Lung (tissue), 12 donors: ENCODE data around the gene GNAS-AS1. TPM values are rescaled to one million over a fixed set of nuclear protein-coding genes. Genes with fewer than 3 reads are reported as not detected.

Experiments
- ATAC-seq: fragments of 200-7000 bp; cut with Tn5 transposase; one replicate; pipeline ENCODE4 v1.9.1; 2020; ENCODE audit warnings: moderate number of reproducible peaks; ENCODE audit not compliant: insufficient read depth, low FRiP score
- DNase-seq, 3 donors: peaks; one replicate each; pipeline ENCODE4 v3.0.0-alpha.2; 2013 to 2017
- H3K27ac ChIP-seq, 2 donors: one replicate each; pipeline ENCODE4 v1.5.1; 2013; ENCODE audit warnings: mild to moderate bottlenecking in 2 of 2, moderate library complexity in 2 of 2, control low read depth in 1 of 2, inconsistent platforms in 1 of 2, low read depth in 1 of 2, low read length in 1 of 2
- H3K27me3 ChIP-seq, 3 donors: one replicate each; pipeline ENCODE4 v1.5.1; 2013; ENCODE audit warnings: low read length in 2 of 3; ENCODE audit not compliant: control insufficient read depth in 3 of 3, insufficient read depth in 3 of 3
- H3K36me3 ChIP-seq, 4 donors: one replicate each; pipeline ENCODE4 v1.5.1; 2013; ENCODE audit warnings: low read length in 4 of 4, mild to moderate bottlenecking in 1 of 4, moderate library complexity in 1 of 4; ENCODE audit not compliant: control insufficient read depth in 4 of 4, insufficient read depth in 4 of 4
- H3K4me1 ChIP-seq, 5 donors: one replicate each; pipeline ENCODE4 v1.5.1; 2013; ENCODE audit warnings: low read length in 5 of 5, mild to moderate bottlenecking in 2 of 5, moderate library complexity in 1 of 5; ENCODE audit not compliant: control insufficient read depth in 5 of 5, insufficient read depth in 5 of 5
- H3K4me3 ChIP-seq: one replicate; pipeline ENCODE4 v1.5.1; 2013; ENCODE audit warnings: mild to moderate bottlenecking, control low read depth, moderate library complexity
- H3K9ac ChIP-seq, 2 donors: one replicate each; pipeline ENCODE4 v1.5.1; 2013; ENCODE audit warnings: low read length in 2 of 2, control low read depth in 1 of 2; ENCODE audit not compliant: insufficient read depth in 1 of 2
- H3K9me3 ChIP-seq, 4 donors: one replicate each; pipeline ENCODE4 v1.5.1; 2013; ENCODE audit warnings: low read length in 3 of 4, mild to moderate bottlenecking in 1 of 4, moderate library complexity in 1 of 4; ENCODE audit not compliant: control insufficient read depth in 4 of 4, insufficient read depth in 3 of 4
- WGBS, 2 donors: extraction: QIAGEN DNeasy Blood & Tissue Kit; methylation state at CpG; one replicate each; pipeline ENCODE4 v1.1.7; 2013; 5-methylcytosine and 5-hydroxymethylcytosine counted together
- polyA plus RNA-seq, 2 donors: library from polyadenylated mRNA; stranded (reverse); fragments of 200-250 nt; gene quantifications; one replicate each; pipeline ENCODE4 v1.2.1, GENCODE V29; 2013
- total RNA-seq, 2 donors: library from RNA; depleted of rRNA in 1 of 2; stranded (reverse); fragments of >200 nt in 1 of 2; gene quantifications; one replicate each; pipeline ENCODE4 v1.2.1, GENCODE V29; 2014 to 2021
- TF ChIP-seq, protein P1 (sequence below): IDR thresholded peaks from 2 replicates; pipeline ENCODE4 v1.5.1; 2012; ENCODE audit warnings: mild to moderate bottlenecking; ENCODE audit errors: control extremely low read depth, extremely low read depth
- donor health status: control.
- donor health status: control.
- donor health status: Bipolar disorder and iron deficiency.
- donor health status: healthy.
- donor health status: DM: yes; HTN: yes; CAD: no.

Gene GNAS-AS1
- total and polyA plus RNA-seq, 4 donors = 0.07 to 1.9 (median 0.74) TPM

DNA sequence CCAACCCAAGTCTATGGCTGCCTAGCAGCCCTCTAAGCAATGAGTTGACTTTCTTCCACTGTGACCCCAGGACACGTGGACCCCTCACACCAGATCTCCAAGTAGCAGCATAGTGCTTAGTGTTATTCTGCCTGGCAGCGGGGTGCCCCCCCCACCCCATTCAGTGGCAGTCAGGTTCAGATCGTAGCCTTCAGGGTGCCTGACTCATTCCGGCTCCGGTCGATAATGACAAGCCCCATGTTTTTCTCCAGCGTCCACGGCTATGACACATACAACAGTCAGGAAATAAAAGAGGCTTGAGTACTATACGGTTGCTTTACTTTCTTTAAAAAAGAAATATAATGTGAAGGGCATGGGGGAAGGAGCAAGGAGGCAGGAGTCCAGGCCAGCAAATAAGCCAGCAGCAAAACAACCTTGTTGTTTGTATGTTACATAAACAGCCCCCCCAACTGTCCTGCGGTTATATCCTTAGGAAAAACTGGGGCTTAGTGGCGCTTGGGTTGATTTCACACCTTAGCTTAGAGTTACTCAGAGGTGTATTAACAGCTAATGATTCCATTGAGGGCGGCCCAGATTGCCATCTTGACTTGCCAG is 24.9 kb upstream of the GNAS-AS1 start:
- Histone ChIP-seq H3K27me3 (no peaks in the 10 kb centered on the region), H3K9ac (no peak overlapping the region), H3K4me1 (peaks cover 0 to 6% (median 0%) of the 10 kb centered on the region in 5 donors), H3K27ac (no peak overlapping the region), H3K36me3 (no peaks in the 10 kb centered on the region), H3K4me3 (no peak overlapping the region), H3K9me3 (peaks cover 0 to 1% (median 0%) of the 10 kb centered on the region in 4 donors)
- no peak for DNase-seq
- ATAC-seq = no peak
- WGBS, 2 donors = 95 to 96% methylated on average over 12 of the region's 12 CpGs
- TF ChIP-seq, protein P1, sequence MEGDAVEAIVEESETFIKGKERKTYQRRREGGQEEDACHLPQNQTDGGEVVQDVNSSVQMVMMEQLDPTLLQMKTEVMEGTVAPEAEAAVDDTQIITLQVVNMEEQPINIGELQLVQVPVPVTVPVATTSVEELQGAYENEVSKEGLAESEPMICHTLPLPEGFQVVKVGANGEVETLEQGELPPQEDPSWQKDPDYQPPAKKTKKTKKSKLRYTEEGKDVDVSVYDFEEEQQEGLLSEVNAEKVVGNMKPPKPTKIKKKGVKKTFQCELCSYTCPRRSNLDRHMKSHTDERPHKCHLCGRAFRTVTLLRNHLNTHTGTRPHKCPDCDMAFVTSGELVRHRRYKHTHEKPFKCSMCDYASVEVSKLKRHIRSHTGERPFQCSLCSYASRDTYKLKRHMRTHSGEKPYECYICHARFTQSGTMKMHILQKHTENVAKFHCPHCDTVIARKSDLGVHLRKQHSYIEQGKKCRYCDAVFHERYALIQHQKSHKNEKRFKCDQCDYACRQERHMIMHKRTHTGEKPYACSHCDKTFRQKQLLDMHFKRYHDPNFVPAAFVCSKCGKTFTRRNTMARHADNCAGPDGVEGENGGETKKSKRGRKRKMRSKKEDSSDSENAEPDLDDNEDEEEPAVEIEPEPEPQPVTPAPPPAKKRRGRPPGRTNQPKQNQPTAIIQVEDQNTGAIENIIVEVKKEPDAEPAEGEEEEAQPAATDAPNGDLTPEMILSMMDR = no peak

DNA sequence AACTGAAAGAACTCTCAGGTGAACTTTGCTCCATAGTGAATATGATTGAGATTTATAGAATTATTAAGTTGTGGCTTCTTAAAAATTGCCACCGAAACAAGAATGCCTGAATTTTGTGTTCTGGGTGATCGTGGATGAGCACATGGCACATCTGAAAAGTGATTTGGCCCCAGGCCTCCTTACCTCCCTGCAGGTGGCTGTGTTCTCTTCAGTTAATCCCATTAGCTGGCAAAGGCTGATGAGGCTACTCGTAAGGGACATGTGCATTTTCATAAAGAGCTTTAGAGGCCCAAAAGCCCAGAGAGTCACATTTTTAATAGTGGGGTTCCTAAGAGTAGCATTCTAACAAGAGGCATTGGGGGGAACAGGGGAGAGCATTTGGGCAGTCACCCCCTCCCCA is 24.4 kb upstream of the GNAS-AS1 start:
- no peak for DNase-seq
- Histone ChIP-seq H3K4me1 (peaks cover 0 to 6% (median 0%) of the 10 kb centered on the region in 5 donors), H3K9me3 (peaks cover 0 to 1% (median 0%) of the 10 kb centered on the region in 4 donors), H3K9ac (no peak overlapping the region), H3K27me3 (no peaks in the 10 kb centered on the region), H3K4me3 (no peak overlapping the region), H3K36me3 (no peaks in the 10 kb centered on the region), H3K27ac (no peak overlapping the region)
- no peak for ATAC-seq
- TF ChIP-seq, protein P1 = no peak
- WGBS, 2 donors = 93% methylated on average over 3 of the region's 3 CpGs

DNA sequence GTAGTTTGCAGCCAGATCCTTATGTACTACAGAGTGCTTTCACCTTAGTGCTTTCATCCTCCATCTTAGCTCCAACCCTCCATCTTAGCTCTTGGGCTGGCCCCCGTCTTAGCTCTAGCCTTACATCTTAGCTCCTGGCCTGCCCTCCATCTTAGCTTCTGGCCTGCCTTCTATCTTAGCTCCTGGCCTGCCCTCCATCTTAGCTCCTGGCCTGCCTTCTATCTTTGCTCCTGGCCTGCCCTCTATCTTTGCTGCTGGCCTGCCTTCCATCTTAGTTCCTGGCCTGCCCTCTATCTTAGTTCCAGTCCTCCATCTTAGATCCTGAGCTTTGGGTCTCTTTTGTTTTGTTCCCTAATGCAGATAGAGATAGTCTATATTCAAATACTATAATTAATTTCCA is 23.8 kb upstream of the GNAS-AS1 start:
- Histone ChIP-seq H3K9ac (no peak overlapping the region), H3K4me1 (peaks cover 0 to 6% (median 0%) of the 10 kb centered on the region in 5 donors), H3K27ac (no peak overlapping the region), H3K36me3 (no peaks in the 10 kb centered on the region), H3K27me3 (no peaks in the 10 kb centered on the region), H3K9me3 (peaks cover 0 to 1% (median 0%) of the 10 kb centered on the region in 4 donors), H3K4me3 (no peak overlapping the region)
- no peak for DNase-seq
- 97 to 100% methylated on average over 1 of the region's 1 CpG for WGBS, 2 donors
- TF ChIP-seq, protein P1 = no peak
- no peak for ATAC-seq
